ENCODE measurements around the gene SLC12A8. TPM values are rescaled to one million over a fixed set of nuclear protein-coding genes. Genes with fewer than 3 reads are reported as not detected.

SLC12A8 gene
- total and polyA plus RNA-seq, 2 donors (not counting 1 experiment from before 2014, with no cell fraction given), result 15.1 to 19.5 TPM

- no peaks in the 10 kb centered on the region for H3K27me3 ChIP-seq (ENCODE audit: control insufficient read depth, insufficient read depth, low read length)
- no peak overlapping the region for H3K9ac ChIP-seq (ENCODE audit: insufficient read depth, low read length)
- H2AFZ ChIP-seq (ENCODE audit: low read length), result no peak overlapping the region
- no peaks in the 10 kb centered on the region for H3K9me3 ChIP-seq (ENCODE audit: control insufficient read depth, insufficient read depth, low read depth, low read length)
- H4K20me1 ChIP-seq (ENCODE audit: control insufficient read depth, extremely low read depth, insufficient read depth, low read length), result no peaks in the 10 kb centered on the region
- TF ChIP-seq CTCF (conservative IDR thresholded peaks at IDR 0.05 in 1 of 2, IDR thresholded peaks at IDR 0.05 in 1 of 2; ENCODE audit: low read depth in 1 of 2, low read length in 2 of 2) (no peak), EZH2 (IDR thresholded peaks at IDR 0.05; ENCODE audit: low read length, missing control alignments) (no peak)
- H3K4me3 ChIP-seq (replicated peaks in 1 of 4; ENCODE audit: control extremely low read depth in 1 of 4, insufficient read depth in 1 of 4, low read depth in 3 of 4, low read length in 4 of 4), result no peak overlapping the region
- no peak overlapping the region for H3K4me2 ChIP-seq (ENCODE audit: extremely low read depth, insufficient read depth, low read length)
- H3K36me3 ChIP-seq (ENCODE audit: control insufficient read depth, insufficient read depth, low read length), result no peaks in the 10 kb centered on the region
- H3K4me1 ChIP-seq (ENCODE audit: control insufficient read depth, extremely low read depth, insufficient read depth, low read length), result peaks cover 29% of the 10 kb centered on the region
- H3K79me2 ChIP-seq (ENCODE audit: control insufficient read depth, insufficient read depth, low read length), result no peaks in the 10 kb centered on the region
- DNase-seq (ENCODE audit: low read depth in 2 of 2), result no peak
- no peak overlapping the region for H3K27ac ChIP-seq (ENCODE audit: insufficient read depth, low read length)
These were observed 67.8 kb downstream of the SLC12A8 start for GRCh38 chr3:125144653-125145314.

- Histone ChIP-seq H3K27ac (ENCODE audit: insufficient read depth, low read length) (no peak overlapping the region), H3K36me3 (ENCODE audit: control insufficient read depth, insufficient read depth, low read length) (no peaks in the 10 kb centered on the region), H2AFZ (ENCODE audit: low read length) (no peak overlapping the region), H3K4me3 (replicated peaks in 1 of 4; ENCODE audit: control extremely low read depth in 1 of 4, insufficient read depth in 1 of 4, low read depth in 3 of 4, low read length in 4 of 4) (no peak overlapping the region), H3K79me2 (ENCODE audit: control insufficient read depth, insufficient read depth, low read length) (no peaks in the 10 kb centered on the region), H3K27me3 (ENCODE audit: control insufficient read depth, insufficient read depth, low read length) (no peaks in the 10 kb centered on the region), H3K9ac (ENCODE audit: insufficient read depth, low read length) (no peak overlapping the region), H4K20me1 (ENCODE audit: control insufficient read depth, extremely low read depth, insufficient read depth, low read length) (no peaks in the 10 kb centered on the region), H3K4me2 (ENCODE audit: extremely low read depth, insufficient read depth, low read length) (no peak overlapping the region), H3K4me1 (ENCODE audit: control insufficient read depth, extremely low read depth, insufficient read depth, low read length) (peaks cover 29% of the 10 kb centered on the region), H3K9me3 (ENCODE audit: control insufficient read depth, insufficient read depth, low read depth, low read length) (no peaks in the 10 kb centered on the region)
- TF ChIP-seq EZH2 (IDR thresholded peaks at IDR 0.05; ENCODE audit: low read length, missing control alignments) (no peak), CTCF (conservative IDR thresholded peaks at IDR 0.05 in 1 of 2, IDR thresholded peaks at IDR 0.05 in 1 of 2; ENCODE audit: low read depth in 1 of 2, low read length in 2 of 2) (no peak)
- DNase-seq (ENCODE audit: low read depth in 2 of 2), result peak; percentile 41 to 84
These were observed 68.4 kb downstream of the SLC12A8 start for GRCh38 chr3:125143982-125144652.

- no peak overlapping the region for H3K27ac ChIP-seq (ENCODE audit: insufficient read depth, low read length)
- H3K27me3 ChIP-seq (ENCODE audit: control insufficient read depth, insufficient read depth, low read length), result no peaks in the 10 kb centered on the region
- DNase-seq (ENCODE audit: low read depth in 2 of 2), result no peak
- no peak overlapping the region for H3K4me3 ChIP-seq (replicated peaks in 1 of 4; ENCODE audit: control extremely low read depth in 1 of 4, insufficient read depth in 1 of 4, low read depth in 3 of 4, low read length in 4 of 4)
- H3K9me3 ChIP-seq (ENCODE audit: control insufficient read depth, insufficient read depth, low read depth, low read length), result no peaks in the 10 kb centered on the region
- no peaks in the 10 kb centered on the region for H3K79me2 ChIP-seq (ENCODE audit: control insufficient read depth, insufficient read depth, low read length)
- no peak overlapping the region for H3K9ac ChIP-seq (ENCODE audit: insufficient read depth, low read length)
- H4K20me1 ChIP-seq (ENCODE audit: control insufficient read depth, extremely low read depth, insufficient read depth, low read length), result no peaks in the 10 kb centered on the region
- H3K4me1 ChIP-seq (ENCODE audit: control insufficient read depth, extremely low read depth, insufficient read depth, low read length), result peaks cover 27% of the 10 kb centered on the region
- H3K36me3 ChIP-seq (ENCODE audit: control insufficient read depth, insufficient read depth, low read length), result no peaks in the 10 kb centered on the region
- H3K4me2 ChIP-seq (ENCODE audit: extremely low read depth, insufficient read depth, low read length), result no peak overlapping the region
- TF ChIP-seq EZH2 (IDR thresholded peaks at IDR 0.05; ENCODE audit: low read length, missing control alignments) (no peak), CTCF (conservative IDR thresholded peaks at IDR 0.05 in 1 of 2, IDR thresholded peaks at IDR 0.05 in 1 of 2; ENCODE audit: low read depth in 1 of 2, low read length in 2 of 2) (no peak)
- H2AFZ ChIP-seq (ENCODE audit: low read length), result no peak overlapping the region
These were observed 69.0 kb downstream of the SLC12A8 start for GRCh38 chr3:125143538-125143937.
